ENCODE data around the gene ORC5.

Gene ORC5

DNA sequence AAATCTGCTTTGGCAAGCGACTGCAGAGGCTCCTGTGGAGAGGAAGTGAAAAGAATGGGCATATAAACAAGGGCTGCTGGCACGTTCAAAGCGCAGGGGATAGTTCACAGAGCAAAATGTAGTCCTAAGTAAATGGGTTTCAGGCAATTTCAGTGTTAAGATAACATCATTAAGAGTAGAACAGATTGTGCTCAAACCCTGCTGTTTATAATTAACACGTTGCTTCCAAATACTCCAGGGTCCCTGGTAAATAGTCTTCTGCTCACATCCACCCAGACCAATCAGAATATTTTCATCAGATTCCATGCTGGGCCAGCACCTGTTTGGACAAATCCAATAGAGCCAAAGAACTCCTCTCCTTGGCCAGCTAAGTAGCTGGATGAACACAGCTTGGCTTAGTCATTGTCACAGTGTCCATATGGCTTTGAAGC is 81.4 kb downstream of the ORC5 start:
- no peak for DNase-seq (ENCODE audit: low read depth)

GRCh38 chr7:104124893-104125477 is 82.8 kb downstream of the ORC5 start:
- no peak for DNase-seq (ENCODE audit: low read depth)

- no peak for DNase-seq (ENCODE audit: low read depth)
Measured at GRCh38 chr7:104124469-104124868, 83.3 kb downstream of the ORC5 start.

- DNase-seq (ENCODE audit: low read depth) = no peak
Measured at GRCh38 chr7:104123786-104124185, 84.0 kb downstream of the ORC5 start.

GRCh38 chr7:104113788-104114187 is 94.0 kb downstream of the ORC5 start:
- no peak for DNase-seq (ENCODE audit: low read depth)

DNA sequence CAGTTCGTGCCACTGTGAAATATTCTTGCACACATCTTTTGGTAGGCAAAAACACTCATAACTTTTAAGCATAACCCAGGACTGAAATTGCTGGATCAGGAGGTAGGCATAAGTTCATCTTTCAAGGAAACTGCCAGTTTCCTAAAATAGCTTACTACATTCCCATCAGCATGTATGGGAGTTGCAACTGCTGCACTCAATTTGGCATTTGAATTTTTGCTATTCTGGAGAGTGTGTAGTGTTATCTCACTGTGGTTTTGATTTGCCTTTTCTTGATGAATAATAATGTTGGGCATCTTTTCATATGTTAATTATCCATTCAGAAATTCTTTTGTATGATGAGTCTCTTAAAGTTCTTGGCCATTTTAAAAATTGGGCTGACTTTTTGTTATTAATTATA is 95.2 kb downstream of the ORC5 start:
- DNase-seq (ENCODE audit: low read depth) = no peak

DNA sequence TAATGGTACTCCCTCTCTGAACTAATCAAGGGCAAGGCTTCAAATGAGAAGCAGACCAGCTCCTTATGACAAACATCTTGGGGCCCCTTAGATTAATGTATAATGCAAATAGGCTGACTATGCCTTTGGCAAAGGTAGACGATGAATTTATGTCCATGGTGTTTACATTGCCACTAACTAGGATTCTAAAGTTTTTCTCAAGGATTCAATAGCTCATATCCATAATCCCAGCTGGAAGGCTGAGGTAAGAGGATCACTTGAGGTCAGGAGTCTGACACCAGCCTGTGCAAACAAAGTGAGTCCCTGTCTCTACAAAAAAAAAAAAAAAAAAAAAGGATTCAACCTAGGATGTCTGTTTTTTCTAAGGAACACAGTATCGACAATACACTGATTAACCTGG is 96.5 kb downstream of the ORC5 start:
- no peak for DNase-seq (ENCODE audit: low read depth)

- no peak for DNase-seq (ENCODE audit: low read depth)
Measured at GRCh38 chr7:104106108-104106905, 101.5 kb downstream of the ORC5 start.

DNA sequence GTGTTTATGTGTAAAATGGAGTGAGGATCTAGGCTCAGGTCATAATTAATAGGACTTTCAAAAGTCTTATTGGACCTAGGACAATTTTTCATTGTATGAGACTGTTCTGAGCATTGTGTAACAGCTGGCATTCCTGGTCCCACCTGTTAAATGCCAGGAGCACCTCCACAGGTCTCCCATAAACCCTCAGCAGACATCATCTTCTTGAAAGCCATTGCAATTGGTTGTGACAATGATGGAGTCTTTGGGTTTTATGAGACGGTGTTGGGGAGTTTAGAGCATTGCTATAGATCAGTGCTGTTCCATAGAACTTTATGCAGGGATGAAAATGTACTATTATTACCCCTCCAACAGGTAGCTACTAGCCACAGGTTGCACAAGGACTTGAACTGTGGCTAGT is 108.9 kb downstream of the ORC5 start:
- no peak for DNase-seq (ENCODE audit: low read depth)

- DNase-seq (ENCODE audit: low read depth) = no peak
Measured at GRCh38 chr7:104096683-104097082, 111.1 kb downstream of the ORC5 start.

DNA sequence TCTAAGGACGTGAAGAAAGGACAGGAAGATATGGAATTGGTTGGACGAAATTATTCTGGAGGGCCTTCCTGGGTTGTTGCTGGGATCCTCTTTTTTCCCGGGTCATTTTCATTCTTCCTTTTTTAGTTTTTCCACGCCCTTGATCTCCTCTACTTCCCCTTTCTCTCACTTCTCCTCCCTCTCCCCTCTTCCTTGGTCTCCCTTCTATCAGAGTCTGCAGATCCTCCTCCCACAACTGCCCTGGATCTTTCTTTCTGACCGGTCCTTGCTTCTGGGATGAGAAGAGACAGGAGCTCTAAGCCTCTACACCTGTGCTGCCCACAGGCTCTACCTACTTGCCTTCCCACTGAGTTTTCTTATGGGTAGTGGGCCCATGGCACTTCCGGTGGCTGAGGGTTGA is 114.7 kb downstream of the ORC5 start:
- DNase-seq (ENCODE audit: low read depth) = no peak

GRCh38 chr7:104091242-104091641 is 116.6 kb downstream of the ORC5 start:
- no peak for DNase-seq (ENCODE audit: low read depth)

GRCh38 chr7:104089612-104090011 is 118.2 kb downstream of the ORC5 start:
- no peak for DNase-seq (ENCODE audit: low read depth)

DNA sequence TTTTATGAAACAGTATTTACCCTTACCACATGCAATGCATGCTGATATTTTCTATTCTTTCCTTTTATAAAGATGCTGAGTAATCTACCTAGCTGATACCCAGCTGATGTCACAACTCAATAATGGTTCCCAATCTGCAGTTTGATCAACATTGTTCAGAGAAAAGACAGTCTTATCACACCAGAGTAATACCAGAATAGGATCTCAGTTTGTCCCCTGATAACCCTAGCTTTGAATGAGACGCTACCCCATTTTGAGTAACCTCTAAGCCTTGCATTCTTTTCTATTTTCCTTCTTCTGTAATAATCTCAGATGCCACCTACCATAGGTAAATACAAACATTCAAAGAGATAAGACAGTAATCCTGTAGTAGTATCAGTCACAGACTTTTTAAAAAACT is 118.8 kb downstream of the ORC5 start:
- no peak for DNase-seq (ENCODE audit: low read depth)
